ENCODE results near the gene TTC31.

- TF ChIP-seq CTCF (IDR thresholded peaks at IDR 0.05; ENCODE audit: insufficient read depth, low read length, poor library complexity, severe bottlenecking) (no peak), EZH2phosphoT487 (conservative IDR thresholded peaks at IDR 0.05; ENCODE audit: low read length) (no peak)
These were observed 43.1 kb downstream of the TTC31 start, which contains the start of gene DQX1 for GRCh38 chr2:74525717-74526648.

Measured in SU-DHL-6 (cell line).